Mucosa of descending colon (tissue), 3 donors: ENCODE results near the gene OCSTAMP. TPM values are rescaled to one million over a fixed set of nuclear protein-coding genes. Genes with fewer than 3 reads are reported as not detected.

Experiments used
- ATAC-seq: fragments of 200-7000 bp; cut with Tn5 transposase; one replicate; pipeline ENCODE4 v1.9.1; 2020; ENCODE audit warnings: mild to moderate bottlenecking, moderate library complexity
- DNase-seq, 3 donors: peaks; one replicate each; pipeline ENCODE4 v3.0.0-alpha.2; 2020
- H3K36me3 ChIP-seq: fragments of 200-600 bp; one replicate; pipeline ENCODE4 v1.8.0; 2021; ENCODE audit warnings: low read depth, mild to moderate bottlenecking
- H3K4me1 ChIP-seq: fragments of 200-600 bp; one replicate; pipeline ENCODE4 v1.8.0; 2021; ENCODE audit warnings: low read depth, mild to moderate bottlenecking
- H3K4me3 ChIP-seq: fragments of 200-600 bp; one replicate; pipeline ENCODE4 v1.8.0; 2021; ENCODE audit warnings: mild to moderate bottlenecking
- H3K9me3 ChIP-seq: fragments of 200-600 bp; one replicate; pipeline ENCODE4 v1.8.0; 2021; ENCODE audit warnings: mild to moderate bottlenecking
- intact Hi-C, 2 donors: fragments of 100-400 bp; cut with DNase I in 1 of 2; cut with micrococcal nuclease in 1 of 2; formaldehyde crosslinking; loops; one replicate each; pipeline versions ENCODE4 v1.11.0 to v1.11.1; 2022; cut with DNase I, micrococcal nuclease
- long read RNA-seq, 2 donors: library from polyadenylated mRNA; unstranded; transcript quantifications; one replicate each; pipeline ENCODE4 v2.0.0, GENCODE V29; 2019 to 2021
- total RNA-seq, 3 donors: library from RNA; stranded (reverse); fragmentation: NEBNext Ultra II Directional in 2 of 3; extraction: Animal tissue kit (Norgen Biotek cat#: 25700) in 2 of 3; gene quantifications; one replicate each; pipeline versions ENCODE4 v1.2.1 to v1.2.4, GENCODE V29; 2021 to 2023
- TF ChIP-seq, protein P1 (sequence below): fragments of 200-600 bp; IDR thresholded peaks from one replicate; pipeline ENCODE4 v1.8.0; 2022; ENCODE audit warnings: antibody characterized with exemption, mild to moderate bottlenecking
- donor health status: DM: no; HTN: no; CAD: no; lungs with moderate emphysema.
- donor health status: DM: no; HTN: no; CAD: no.
- donor health status: DM: no; HTN: yes; CAD: no.

Gene OCSTAMP
- not detected for total RNA-seq
- long read RNA-seq, donor 1 = 0 reads
- long read RNA-seq, donor 2 = 0 reads

DNA sequence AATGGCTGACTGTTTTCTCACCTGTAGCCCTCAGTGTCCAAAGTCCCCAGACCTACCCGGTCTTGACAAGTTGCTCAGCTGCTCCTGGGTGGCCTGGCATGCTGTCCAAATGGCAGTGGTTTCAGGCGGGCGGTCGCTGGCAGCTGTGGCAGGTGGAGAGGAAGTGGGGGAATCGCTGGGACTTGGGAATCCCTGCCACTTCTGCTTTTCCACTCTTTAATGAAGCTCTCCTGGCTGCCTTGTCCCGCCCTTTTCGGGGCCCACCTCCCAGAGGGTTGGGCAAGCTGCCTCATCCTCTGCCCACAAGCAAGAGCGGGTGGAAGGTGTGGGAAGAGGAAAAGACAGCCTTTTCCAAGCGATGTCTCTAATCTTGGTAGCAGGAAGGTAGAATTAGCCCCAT lies at the start of gene OCSTAMP:
TSS of gene OCSTAMP (minus strand) at position 194 of the 400 bp plus-strand sequence. CDS start at position 100, 94 bp downstream.
- DNase-seq (no peak), ATAC-seq (peak; percentile 12)
- intact Hi-C loops = no loop called here
- H3K36me3 ChIP-seq = no peaks in the 10 kb centered on the region
- no peaks in the 10 kb centered on the region for H3K9me3 ChIP-seq
- no peak within 1 kb of the TSS for H3K4me3 ChIP-seq
- TF ChIP-seq, protein P1, sequence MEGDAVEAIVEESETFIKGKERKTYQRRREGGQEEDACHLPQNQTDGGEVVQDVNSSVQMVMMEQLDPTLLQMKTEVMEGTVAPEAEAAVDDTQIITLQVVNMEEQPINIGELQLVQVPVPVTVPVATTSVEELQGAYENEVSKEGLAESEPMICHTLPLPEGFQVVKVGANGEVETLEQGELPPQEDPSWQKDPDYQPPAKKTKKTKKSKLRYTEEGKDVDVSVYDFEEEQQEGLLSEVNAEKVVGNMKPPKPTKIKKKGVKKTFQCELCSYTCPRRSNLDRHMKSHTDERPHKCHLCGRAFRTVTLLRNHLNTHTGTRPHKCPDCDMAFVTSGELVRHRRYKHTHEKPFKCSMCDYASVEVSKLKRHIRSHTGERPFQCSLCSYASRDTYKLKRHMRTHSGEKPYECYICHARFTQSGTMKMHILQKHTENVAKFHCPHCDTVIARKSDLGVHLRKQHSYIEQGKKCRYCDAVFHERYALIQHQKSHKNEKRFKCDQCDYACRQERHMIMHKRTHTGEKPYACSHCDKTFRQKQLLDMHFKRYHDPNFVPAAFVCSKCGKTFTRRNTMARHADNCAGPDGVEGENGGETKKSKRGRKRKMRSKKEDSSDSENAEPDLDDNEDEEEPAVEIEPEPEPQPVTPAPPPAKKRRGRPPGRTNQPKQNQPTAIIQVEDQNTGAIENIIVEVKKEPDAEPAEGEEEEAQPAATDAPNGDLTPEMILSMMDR = no peak
- H3K4me1 ChIP-seq = no peaks in the 10 kb centered on the region

- no peaks in the 10 kb centered on the region for H3K4me1 ChIP-seq
- H3K4me3 ChIP-seq = no peak overlapping the region
- TF ChIP-seq, protein P1 = no peak
- ATAC-seq (no peak), DNase-seq (no peak)
- intact Hi-C loops = no loop called here
- no peaks in the 10 kb centered on the region for H3K36me3 ChIP-seq
- H3K9me3 ChIP-seq = no peaks in the 10 kb centered on the region
Measured at GRCh38 chr20:46599227-46599987, 49.0 kb upstream of the OCSTAMP start.

DNA sequence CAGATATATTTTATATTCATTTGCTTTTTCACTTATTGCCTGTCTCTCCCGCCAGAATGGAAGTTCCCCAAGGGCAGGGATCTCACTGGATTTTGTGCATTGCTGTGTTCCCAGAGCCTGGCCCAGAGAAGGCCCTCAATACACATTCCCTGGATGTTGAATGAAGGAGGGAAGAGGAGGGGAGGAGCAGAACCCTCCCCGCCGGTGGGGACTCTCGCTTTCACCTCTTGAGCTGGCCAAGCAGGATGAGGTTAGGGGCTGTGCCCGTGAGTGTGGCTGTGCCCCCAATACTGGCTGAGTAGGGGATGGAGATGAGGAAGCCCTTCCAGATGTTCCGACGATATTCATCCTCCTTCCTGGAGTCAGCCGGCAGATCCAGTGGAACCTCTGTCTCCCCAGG lies 45.5 kb upstream of the OCSTAMP start:
- DNase-seq (no peak), ATAC-seq (no peak)
- H3K36me3 ChIP-seq = no peaks in the 10 kb centered on the region
- H3K4me1 ChIP-seq = no peaks in the 10 kb centered on the region
- no peaks in the 10 kb centered on the region for H3K9me3 ChIP-seq
- H3K4me3 ChIP-seq = no peak overlapping the region
- intact Hi-C loops = no loop called here
- TF ChIP-seq, protein P1 = no peak

GRCh38 chr20:46594725-46595124 lies 44.3 kb upstream of the OCSTAMP start:
- no peak overlapping the region for H3K4me3 ChIP-seq
- no peak for ATAC-seq
- H3K36me3 ChIP-seq = no peaks in the 10 kb centered on the region
- no peaks in the 10 kb centered on the region for H3K9me3 ChIP-seq
- intact Hi-C loops = no loop called here
- H3K4me1 ChIP-seq = no peaks in the 10 kb centered on the region
- no peak for DNase-seq
- TF ChIP-seq, protein P1 = no peak

GRCh38 chr20:46592580-46593362 lies 42.3 kb upstream of the OCSTAMP start:
- peak in 1 of 3 donors; percentile 8 for DNase-seq
- TF ChIP-seq, protein P1 = no peak
- no peak for ATAC-seq
- Histone ChIP-seq H3K4me1 (no peaks in the 10 kb centered on the region), H3K36me3 (no peaks in the 10 kb centered on the region), H3K9me3 (no peaks in the 10 kb centered on the region), H3K4me3 (no peak overlapping the region)
- intact Hi-C loops = no loop called here
